Spleen (tissue), 7 donors: Measurements from ENCODE around the gene PVALEF.

ENCODE experiments used
- CTCF ChIP-seq, 11 experiments: fragments of 200-600 bp in 7 of 11; fragments of 450-650 bp in 4 of 11; sonication (generic) in 4 of 11; IDR thresholded peaks in 8 of 11; conservative IDR thresholded peaks in 3 of 11; 1 replicate in 7 of 11; 2 replicates in 4 of 11; pipeline versions ENCODE4 v1.4.0 to v1.8.0; 2016 to 2021; ENCODE audit warnings: antibody characterized with exemption in 11 of 11, inconsistent platforms in 4 of 11, mild to moderate bottlenecking in 1 of 11
- POLR2A ChIP-seq, 3 donors: fragments of 450-650 bp; IDR thresholded peaks; one replicate each; pipeline ENCODE4 v1.5.1; 2017; ENCODE audit warnings: antibody characterized with exemption in 3 of 3, mild to moderate bottlenecking in 1 of 3
- POLR2AphosphoS5 ChIP-seq, 3 donors: sonication (generic); formaldehyde crosslinking; IDR thresholded peaks; one replicate each; pipeline ENCODE4 v1.5.1; 2017; ENCODE audit warnings: antibody characterized with exemption in 3 of 3
- donor health status: DM: no; HTN: no; CAD: no; lungs with moderate emphysema.
- donor health status: DM: no; HTN: no; CAD: no.
- donor health status: DM: no; HTN: no; CAD: no.

GRCh38 chr17:81128774-81129173 is 36.5 kb upstream of the PVALEF start:
- TF ChIP-seq CTCF (IDR thresholded peaks at IDR 0.05 in 8 of 11, conservative IDR thresholded peaks at IDR 0.05 in 3 of 11) = no peak
- no peak for TF ChIP-seq POLR2AphosphoS5 (IDR thresholded peaks at IDR 0.05)
- no peak for TF ChIP-seq POLR2A (IDR thresholded peaks at IDR 0.05)
